Trophoblast cell (in vitro differentiated cells and primary cell): ENCODE measurements around the gene ACTR3C.
"Not testable (repeated sequence)": the region's sequence is repeated elsewhere in the genome, so short reads cannot be mapped to it uniquely, and the experiment has no call there.

Experiments
- DNase-seq, 2 donors: peaks; one replicate each; pipeline ENCODE4 v3.0.0-alpha.2; 2016
- H2AFZ ChIP-seq: 2 replicates; pipeline ENCODE4 v1.6.1; 2013; ENCODE audit warnings: low read length, moderate library complexity, mild to moderate bottlenecking; ENCODE audit not compliant: insufficient read depth, poor library complexity
- H2AK5ac ChIP-seq: 2 replicates; pipeline ENCODE4 v1.6.1; 2013; ENCODE audit warnings: mild to moderate bottlenecking, low read length
- H2BK120ac ChIP-seq: 2 replicates; pipeline ENCODE4 v1.6.1; 2013; ENCODE audit warnings: low read length, mild to moderate bottlenecking, moderate library complexity; ENCODE audit not compliant: insufficient read depth, poor library complexity
- H2BK12ac ChIP-seq: 2 replicates; pipeline ENCODE4 v1.6.1; 2013; ENCODE audit warnings: mild to moderate bottlenecking, low read length, moderate library complexity
- H2BK5ac ChIP-seq: 2 replicates; pipeline ENCODE4 v1.6.1; 2013; ENCODE audit warnings: low read length, low read depth, moderate library complexity, mild to moderate bottlenecking; ENCODE audit not compliant: poor library complexity
- H3K14ac ChIP-seq: 2 replicates; pipeline ENCODE4 v1.6.1; 2013; ENCODE audit warnings: mild to moderate bottlenecking, low read length
- H3K18ac ChIP-seq: 2 replicates; pipeline ENCODE4 v1.6.1; 2013; ENCODE audit warnings: mild to moderate bottlenecking, low read length
- H3K23ac ChIP-seq: 2 replicates; pipeline ENCODE4 v1.6.1; 2013; ENCODE audit warnings: low read length
- H3K27ac ChIP-seq: 2 replicates; pipeline ENCODE4 v1.5.1; 2013; ENCODE audit warnings: low read depth, mild to moderate bottlenecking, inconsistent platforms, low read length, moderate library complexity
- H3K27me3 ChIP-seq: 2 replicates; pipeline ENCODE4 v1.6.1; 2013; ENCODE audit warnings: inconsistent platforms, mild to moderate bottlenecking, low read length, moderate library complexity; ENCODE audit not compliant: insufficient read depth
- H3K36me3 ChIP-seq, 2 experiments: 1 replicate in 1 of 2; 2 replicates in 1 of 2; pipeline ENCODE4 v1.6.1; 2013; ENCODE audit warnings: low read length in 2 of 2, mild to moderate bottlenecking in 2 of 2, moderate library complexity in 1 of 2; ENCODE audit not compliant: insufficient read depth in 2 of 2, control insufficient read depth in 1 of 2
- H3K4ac ChIP-seq: 2 replicates; pipeline ENCODE4 v1.6.1; 2013; ENCODE audit warnings: low read depth, mild to moderate bottlenecking, low read length, moderate library complexity
- H3K4me1 ChIP-seq, 2 experiments: 1 replicate in 1 of 2; 2 replicates in 1 of 2; pipeline ENCODE4 v1.6.1; 2013; ENCODE audit warnings: low read length in 2 of 2, mild to moderate bottlenecking in 2 of 2, moderate library complexity in 1 of 2; ENCODE audit not compliant: insufficient read depth in 2 of 2, control insufficient read depth in 1 of 2
- H3K4me2 ChIP-seq: 2 replicates; pipeline ENCODE4 v1.6.1; 2013; ENCODE audit warnings: inconsistent platforms, mild to moderate bottlenecking, low read length, moderate library complexity
- H3K4me3 ChIP-seq: 2 replicates; pipeline ENCODE4 v1.5.1; 2013; ENCODE audit warnings: mild to moderate bottlenecking, low read depth, low read length, inconsistent platforms
- H3K79me1 ChIP-seq: one replicate; pipeline ENCODE4 v1.6.1; 2013; ENCODE audit warnings: low read length
- H3K79me2 ChIP-seq: 2 replicates; pipeline ENCODE4 v1.6.1; 2013; ENCODE audit warnings: low read length, mild to moderate bottlenecking; ENCODE audit not compliant: control insufficient read depth, insufficient read depth, poor library complexity
- H3K9ac ChIP-seq: 2 replicates; pipeline ENCODE4 v1.6.1; 2013; ENCODE audit warnings: mild to moderate bottlenecking, low read length
- H3K9me3 ChIP-seq: 2 replicates; pipeline ENCODE4 v1.6.1; 2013; ENCODE audit warnings: low read depth, mild to moderate bottlenecking, control low read depth, inconsistent platforms, low read length; ENCODE audit not compliant: insufficient read depth
- H4K12ac ChIP-seq: 2 replicates; pipeline ENCODE4 v1.6.1; 2013; ENCODE audit warnings: low read depth, mild to moderate bottlenecking, low read length, moderate library complexity
- H4K8ac ChIP-seq: 2 replicates; pipeline ENCODE4 v1.6.1; 2013; ENCODE audit warnings: low read depth, mild to moderate bottlenecking, low read length, moderate library complexity
- H4K91ac ChIP-seq: one replicate; pipeline ENCODE4 v1.6.1; 2013; ENCODE audit warnings: low read depth, mild to moderate bottlenecking, low read length, moderate library complexity
- whole genome bisulfite sequencing: extraction: QIAGEN DNeasy Blood & Tissue Kit; methylation state at CpG from one replicate; pipeline ENCODE4 v1.1.7; 2013; ENCODE audit warnings: missing lambda C conversion rate; ENCODE audit not compliant: insufficient read length, insufficient coverage; ENCODE audit errors: extremely low coverage; 5-methylcytosine and 5-hydroxymethylcytosine counted together

Gene ACTR3C

GRCh38 chr7:150271898-150272297 lies 51.4 kb downstream of the ACTR3C start:
- not testable (repeated sequence) for H4K12ac ChIP-seq, H4K8ac ChIP-seq, H3K14ac ChIP-seq, H3K4me3 ChIP-seq, H3K4me2 ChIP-seq, H3K23ac ChIP-seq, H2BK12ac ChIP-seq, H3K27ac ChIP-seq, H2AK5ac ChIP-seq, H3K9ac ChIP-seq, H2BK5ac ChIP-seq, H3K79me1 ChIP-seq, H4K91ac ChIP-seq, H2BK120ac ChIP-seq, H3K79me2 ChIP-seq, H2AFZ ChIP-seq, H3K36me3 ChIP-seq, H3K27me3 ChIP-seq, H3K18ac ChIP-seq, H3K4ac ChIP-seq, H3K9me3 ChIP-seq, DNase-seq, H3K4me1 ChIP-seq
- WGBS = no CpG with 5 or more reads among the region's 7 CpGs

GRCh38 chr7:150270101-150270824 lies 53.1 kb downstream of the ACTR3C start:
- not testable (repeated sequence) for H2BK12ac ChIP-seq, H3K27me3 ChIP-seq, H2BK120ac ChIP-seq, H4K12ac ChIP-seq, H3K4me3 ChIP-seq, H3K14ac ChIP-seq, H4K91ac ChIP-seq, H3K4me2 ChIP-seq, H3K27ac ChIP-seq, H3K9me3 ChIP-seq, H2BK5ac ChIP-seq, H3K79me1 ChIP-seq, H3K4ac ChIP-seq, H3K36me3 ChIP-seq, H4K8ac ChIP-seq, H3K79me2 ChIP-seq, H2AFZ ChIP-seq, H3K4me1 ChIP-seq, H2AK5ac ChIP-seq, H3K23ac ChIP-seq, H3K18ac ChIP-seq, H3K9ac ChIP-seq, DNase-seq
- WGBS = no CpG with 5 or more reads among the region's 18 CpGs

GRCh38 chr7:150268798-150269197 lies 54.5 kb downstream of the ACTR3C start:
- H3K27ac ChIP-seq, H3K14ac ChIP-seq, H3K4me2 ChIP-seq, H4K12ac ChIP-seq, H3K9ac ChIP-seq, H3K18ac ChIP-seq, DNase-seq, H2BK120ac ChIP-seq, H2AFZ ChIP-seq, H3K79me1 ChIP-seq, H4K91ac ChIP-seq, H3K36me3 ChIP-seq, H3K4ac ChIP-seq, H4K8ac ChIP-seq, H2AK5ac ChIP-seq, H3K4me3 ChIP-seq, H3K23ac ChIP-seq, H3K79me2 ChIP-seq, H3K4me1 ChIP-seq, H3K9me3 ChIP-seq, H3K27me3 ChIP-seq, H2BK5ac ChIP-seq, H2BK12ac ChIP-seq: not testable (repeated sequence)
- WGBS = no CpG with 5 or more reads among the region's 17 CpGs

- not testable (repeated sequence) for H2BK5ac ChIP-seq, H3K4ac ChIP-seq, H4K91ac ChIP-seq, H3K9me3 ChIP-seq, H2AK5ac ChIP-seq, H3K4me1 ChIP-seq, H3K14ac ChIP-seq, H3K23ac ChIP-seq, H3K27me3 ChIP-seq, H4K12ac ChIP-seq, H3K18ac ChIP-seq, H3K9ac ChIP-seq, H2BK12ac ChIP-seq, H2BK120ac ChIP-seq, H3K79me2 ChIP-seq, DNase-seq, H3K4me2 ChIP-seq, H3K27ac ChIP-seq, H3K36me3 ChIP-seq, H2AFZ ChIP-seq, H4K8ac ChIP-seq, H3K79me1 ChIP-seq, H3K4me3 ChIP-seq
- WGBS = no CpG with 5 or more reads among the region's 8 CpGs
Measured at GRCh38 chr7:150268287-150268686, 55.1 kb downstream of the ACTR3C start.
